Neural progenitor cell (in vitro differentiated cells): ENCODE results near the gene KRTAP12-4.

Experiments used
- EZH2 ChIP-seq: fragments of 200-600 bp; sonication (generic); IDR thresholded peaks from 2 replicates; pipeline ENCODE4 v1.6.1; 2017; ENCODE audit warnings: antibody characterized with exemption, mild to moderate bottlenecking, moderate library complexity
- EZH2phosphoT487 ChIP-seq: fragments of 200-600 bp; sonication (generic); IDR thresholded peaks from 2 replicates; pipeline ENCODE4 v1.6.1; 2017; ENCODE audit warnings: antibody characterized with exemption
- TF ChIP-seq, protein P1 (sequence below): fragments of 200-600 bp; sonication (generic); IDR thresholded peaks from 2 replicates; pipeline ENCODE4 v1.5.1; 2017; ENCODE audit warnings: antibody characterized with exemption, mild to moderate bottlenecking

- TF ChIP-seq, protein P1, sequence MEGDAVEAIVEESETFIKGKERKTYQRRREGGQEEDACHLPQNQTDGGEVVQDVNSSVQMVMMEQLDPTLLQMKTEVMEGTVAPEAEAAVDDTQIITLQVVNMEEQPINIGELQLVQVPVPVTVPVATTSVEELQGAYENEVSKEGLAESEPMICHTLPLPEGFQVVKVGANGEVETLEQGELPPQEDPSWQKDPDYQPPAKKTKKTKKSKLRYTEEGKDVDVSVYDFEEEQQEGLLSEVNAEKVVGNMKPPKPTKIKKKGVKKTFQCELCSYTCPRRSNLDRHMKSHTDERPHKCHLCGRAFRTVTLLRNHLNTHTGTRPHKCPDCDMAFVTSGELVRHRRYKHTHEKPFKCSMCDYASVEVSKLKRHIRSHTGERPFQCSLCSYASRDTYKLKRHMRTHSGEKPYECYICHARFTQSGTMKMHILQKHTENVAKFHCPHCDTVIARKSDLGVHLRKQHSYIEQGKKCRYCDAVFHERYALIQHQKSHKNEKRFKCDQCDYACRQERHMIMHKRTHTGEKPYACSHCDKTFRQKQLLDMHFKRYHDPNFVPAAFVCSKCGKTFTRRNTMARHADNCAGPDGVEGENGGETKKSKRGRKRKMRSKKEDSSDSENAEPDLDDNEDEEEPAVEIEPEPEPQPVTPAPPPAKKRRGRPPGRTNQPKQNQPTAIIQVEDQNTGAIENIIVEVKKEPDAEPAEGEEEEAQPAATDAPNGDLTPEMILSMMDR, result no peak
- TF ChIP-seq EZH2, result no peak
- no peak for TF ChIP-seq EZH2phosphoT487
These were observed 38.4 kb downstream of the KRTAP12-4 start for GRCh38 chr21:44615911-44616590.
